VCaP (cell line): ENCODE results near the gene PKN1.
A peak's percentile ranks its signal among the peaks of the same experiment; 100 is the strongest.

ENCODE experiments used
- H3K27ac ChIP-seq: fragments of 450-650 bp; 2 replicates; pipeline ENCODE4 v1.5.1; 2017
- CTCF ChIP-seq: fragments of 450-650 bp; conservative IDR thresholded peaks from 2 replicates; pipeline ENCODE4 v1.5.1; 2017; ENCODE audit warnings: mild to moderate bottlenecking, moderate library complexity

The PKN1 gene

GRCh38 chr19:14494411-14494810 lies 61.3 kb downstream of the PKN1 start:
- H3K27ac ChIP-seq = peak overlapping the region; percentile 85; the same call in 1 of the 2 replicates
- TF ChIP-seq CTCF = no peak

- no peak for TF ChIP-seq CTCF
- H3K27ac ChIP-seq = peak overlapping the region; percentile 85
Observed at GRCh38 chr19:14494910-14495671, 62.0 kb downstream of the PKN1 start.

GRCh38 chr19:14495672-14496028 lies 62.5 kb downstream of the PKN1 start:
- no peak for TF ChIP-seq CTCF
- H3K27ac ChIP-seq = peak overlapping the region; percentile 85

- TF ChIP-seq CTCF = no peak
- peak within 1 kb of the TSS; percentile 85 for H3K27ac ChIP-seq
Observed at GRCh38 chr19:14496029-14496833, 63.1 kb downstream of the PKN1 start, which contains the start of gene GIPC1. TSS of gene GIPC1 (minus strand) at chr19:14496127. CDS start at chr19:14482976, 13,151 bp downstream.

- no peak for TF ChIP-seq CTCF
- H3K27ac ChIP-seq = peak overlapping the region; percentile 85
Observed at GRCh38 chr19:14496834-14497227, 63.7 kb downstream of the PKN1 start.

- H3K27ac ChIP-seq = peak overlapping the region; percentile 85
- TF ChIP-seq CTCF = no peak
Observed at GRCh38 chr19:14497228-14497921, 64.3 kb downstream of the PKN1 start.
